Spleen (tissue), 7 donors: ENCODE measurements around the gene SPX.

Source experiments
- CTCF ChIP-seq, 11 experiments: fragments of 200-600 bp in 7 of 11; fragments of 450-650 bp in 4 of 11; sonication (generic) in 4 of 11; IDR thresholded peaks in 8 of 11; conservative IDR thresholded peaks in 3 of 11; 1 replicate in 7 of 11; 2 replicates in 4 of 11; pipeline versions ENCODE4 v1.4.0 to v1.8.0; 2016 to 2021; ENCODE audit warnings: antibody characterized with exemption in 11 of 11, inconsistent platforms in 4 of 11, mild to moderate bottlenecking in 1 of 11
- POLR2A ChIP-seq, 3 donors: fragments of 450-650 bp; IDR thresholded peaks; one replicate each; pipeline ENCODE4 v1.5.1; 2017; ENCODE audit warnings: antibody characterized with exemption in 3 of 3, mild to moderate bottlenecking in 1 of 3
- POLR2AphosphoS5 ChIP-seq, 3 donors: sonication (generic); formaldehyde crosslinking; IDR thresholded peaks; one replicate each; pipeline ENCODE4 v1.5.1; 2017; ENCODE audit warnings: antibody characterized with exemption in 3 of 3
- donor health status: DM: no; HTN: no; CAD: no; lungs with moderate emphysema.
- donor health status: DM: no; HTN: no; CAD: no.
- donor health status: DM: no; HTN: no; CAD: no.

GRCh38 chr12:21562859-21563258, 36.8 kb downstream of the SPX start:
- no peak for TF ChIP-seq POLR2A (IDR thresholded peaks at IDR 0.05)
- TF ChIP-seq CTCF (IDR thresholded peaks at IDR 0.05 in 8 of 11, conservative IDR thresholded peaks at IDR 0.05 in 3 of 11) = no peak
- no peak for TF ChIP-seq POLR2AphosphoS5 (IDR thresholded peaks at IDR 0.05)
